ENCODE results near the gene IL7R. TPM values are rescaled to one million over a fixed set of nuclear protein-coding genes. Genes with fewer than 3 reads are reported as not detected.
A peak's percentile ranks its signal among the peaks of the same experiment; 100 is the strongest.
"Not testable (repeated sequence)": the region's sequence is repeated elsewhere in the genome, so short reads cannot be mapped to it uniquely, and the experiment has no call there.

The IL7R gene
- total RNA-seq, 2 donors from 2014 or later, result 3.0 to 12.0 TPM

DNA sequence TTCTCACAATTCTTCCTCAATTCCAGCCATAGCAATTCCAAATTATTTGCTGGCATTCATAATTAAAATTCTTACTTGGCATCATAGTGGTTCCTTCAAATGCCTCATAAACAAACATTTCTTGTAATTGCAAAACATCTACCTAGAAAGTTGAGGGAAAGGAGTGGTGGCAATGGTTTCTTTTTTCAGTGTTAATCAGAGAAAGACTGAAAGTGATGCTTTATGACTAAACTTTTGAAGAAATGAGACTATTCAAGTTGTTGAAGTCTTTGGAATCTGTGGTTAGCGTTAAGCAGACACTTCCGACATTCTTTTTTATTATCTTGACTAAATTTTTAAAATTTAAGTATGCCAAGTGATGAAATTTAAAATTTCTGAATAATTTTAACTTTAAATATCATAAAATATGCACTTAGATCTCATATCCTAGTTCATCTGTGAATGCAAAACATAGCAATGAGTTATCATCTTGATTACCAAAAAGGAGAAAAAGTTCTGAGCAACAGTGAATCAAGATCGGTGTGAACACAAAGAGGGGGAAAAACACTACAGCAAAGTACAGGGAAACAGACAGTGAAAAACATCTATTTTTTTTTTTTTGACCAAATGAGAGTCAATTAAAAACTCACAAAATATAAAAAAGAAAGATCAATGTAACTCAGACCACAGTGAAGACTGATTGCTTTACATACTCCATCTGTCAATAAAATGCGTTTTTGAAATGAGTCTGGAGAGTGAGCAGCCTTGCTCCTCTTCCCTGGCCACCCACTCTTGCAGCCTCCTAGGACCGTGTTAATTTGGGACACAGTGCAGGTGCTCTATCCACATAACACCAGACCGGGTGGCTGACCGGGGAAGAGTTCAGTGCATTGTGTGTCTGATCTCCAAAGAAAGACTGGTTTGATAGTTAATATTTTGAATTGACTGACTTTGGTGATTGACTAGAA is 20.6 kb upstream of the IL7R start:
- DNase-seq (no peak), ATAC-seq (no peak)
- intact Hi-C loops (cut with DNase I, micrococcal nuclease), result no loop called here

DNA sequence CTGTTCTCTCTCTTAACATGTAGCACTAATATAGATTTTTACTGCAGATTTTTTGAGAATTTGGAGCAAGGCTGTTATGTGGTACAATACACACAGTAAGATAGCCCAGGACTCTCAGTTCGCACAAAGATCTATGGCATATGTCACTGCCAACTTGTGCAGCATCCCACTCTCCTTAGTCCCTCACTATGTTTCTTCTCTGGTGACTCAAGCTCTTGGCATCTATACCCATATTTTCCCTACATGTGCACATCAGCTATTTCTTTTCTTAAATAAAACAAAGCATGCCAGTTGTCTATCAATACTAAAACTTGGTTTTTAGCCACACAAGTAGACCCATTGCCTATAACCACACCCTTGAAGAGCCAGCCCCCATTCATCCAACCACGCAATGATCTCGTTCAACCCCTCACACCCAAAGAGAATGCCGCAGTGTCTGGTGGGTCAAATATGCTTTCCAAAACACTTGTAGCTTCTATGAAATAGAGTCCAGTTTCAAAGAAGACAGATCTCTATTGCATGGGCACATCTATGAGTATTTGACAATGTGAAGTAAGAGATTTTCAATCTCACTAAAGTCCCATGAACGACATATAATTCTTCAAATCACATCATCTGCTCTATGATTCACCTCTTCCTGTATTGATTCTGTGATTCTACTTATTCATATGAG is 18.2 kb upstream of the IL7R start:
- ATAC-seq (no peak), DNase-seq (no peak)
- intact Hi-C loops (cut with DNase I, micrococcal nuclease), result no loop called here

- no peak for DNase-seq
- intact Hi-C loops (cut with DNase I, micrococcal nuclease), result no loop called here
- ATAC-seq, result no peak
These were observed 13.8 kb upstream of the IL7R start for GRCh38 chr5:35842856-35843255.

DNA sequence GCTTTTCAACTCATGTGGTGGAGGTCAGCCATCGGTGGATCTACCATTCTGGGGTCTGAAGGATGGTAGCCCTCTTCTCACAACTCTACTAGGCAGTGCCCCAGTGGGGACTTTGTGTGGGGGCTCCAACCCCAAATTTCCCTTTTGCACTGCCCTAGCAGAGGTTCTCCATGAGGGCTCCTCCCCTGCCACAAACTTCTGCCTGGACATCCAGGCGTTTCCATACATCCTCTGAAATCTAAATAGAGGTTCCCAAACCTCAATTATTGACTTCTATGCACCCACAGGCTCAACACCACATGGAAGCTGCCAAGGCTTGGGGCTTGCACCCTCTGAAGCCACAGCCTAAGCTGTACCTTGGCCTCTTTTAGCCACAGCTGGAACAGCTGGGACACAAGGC is 11.2 kb upstream of the IL7R start:
- ATAC-seq; intact Hi-C loops (cut with DNase I, micrococcal nuclease); DNase-seq: not testable (repeated sequence)

DNA sequence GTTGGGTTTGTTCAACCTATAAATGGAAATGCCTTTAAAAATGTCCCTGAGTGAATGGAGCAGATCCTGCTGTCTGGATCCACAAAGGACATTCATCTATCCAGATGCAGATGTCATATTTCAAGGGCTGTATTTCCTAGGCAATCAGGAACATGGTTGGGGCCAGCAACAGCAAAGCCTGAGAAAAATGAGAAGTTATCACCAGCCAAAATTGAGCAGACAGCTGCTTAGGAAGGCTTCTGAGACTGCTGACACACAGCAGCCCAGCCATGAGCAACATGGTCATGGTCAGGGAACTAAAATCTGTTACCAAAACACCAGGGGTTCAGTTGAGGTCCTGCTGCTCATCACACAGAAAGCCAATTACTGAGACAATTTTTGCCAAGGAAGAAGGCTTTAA is 9.2 kb upstream of the IL7R start:
- ATAC-seq (no peak), DNase-seq (no peak)
- intact Hi-C loops (cut with DNase I, micrococcal nuclease), result no loop called here

DNA sequence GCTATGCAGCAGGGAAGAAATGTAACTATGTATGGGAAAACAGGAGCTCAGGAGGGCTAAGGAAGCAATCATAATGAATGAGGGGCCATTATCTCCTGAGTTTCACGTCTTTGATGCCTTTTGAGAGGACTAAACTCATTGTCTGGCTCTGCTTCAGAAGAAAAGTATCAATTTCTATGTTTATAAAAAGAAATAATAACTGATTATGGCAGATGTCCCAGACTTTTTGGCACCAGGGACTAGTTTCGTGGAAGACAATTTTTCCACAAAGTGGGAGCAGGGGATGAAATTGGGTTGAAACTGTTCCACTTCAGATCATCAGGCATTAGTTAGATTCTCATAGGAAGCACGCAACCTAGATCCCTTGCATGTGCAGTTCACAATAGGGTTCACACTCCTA is 8.7 kb upstream of the IL7R start:
- no peak for ATAC-seq
- DNase-seq, result no peak

GRCh38 chr5:35849860-35850259 is 6.8 kb upstream of the IL7R start:
- no peak for ATAC-seq
- intact Hi-C loops (cut with DNase I, micrococcal nuclease), result no loop called here
- DNase-seq, result no peak

More for the DNA sequence above, 8.7 kb upstream of the IL7R start:
- intact Hi-C loops (cut with DNase I, micrococcal nuclease), result no loop called here

- DNase-seq, result no peak
- no peak for ATAC-seq
These were observed 5.6 kb upstream of the IL7R start for GRCh38 chr5:35850967-35851680.

DNA sequence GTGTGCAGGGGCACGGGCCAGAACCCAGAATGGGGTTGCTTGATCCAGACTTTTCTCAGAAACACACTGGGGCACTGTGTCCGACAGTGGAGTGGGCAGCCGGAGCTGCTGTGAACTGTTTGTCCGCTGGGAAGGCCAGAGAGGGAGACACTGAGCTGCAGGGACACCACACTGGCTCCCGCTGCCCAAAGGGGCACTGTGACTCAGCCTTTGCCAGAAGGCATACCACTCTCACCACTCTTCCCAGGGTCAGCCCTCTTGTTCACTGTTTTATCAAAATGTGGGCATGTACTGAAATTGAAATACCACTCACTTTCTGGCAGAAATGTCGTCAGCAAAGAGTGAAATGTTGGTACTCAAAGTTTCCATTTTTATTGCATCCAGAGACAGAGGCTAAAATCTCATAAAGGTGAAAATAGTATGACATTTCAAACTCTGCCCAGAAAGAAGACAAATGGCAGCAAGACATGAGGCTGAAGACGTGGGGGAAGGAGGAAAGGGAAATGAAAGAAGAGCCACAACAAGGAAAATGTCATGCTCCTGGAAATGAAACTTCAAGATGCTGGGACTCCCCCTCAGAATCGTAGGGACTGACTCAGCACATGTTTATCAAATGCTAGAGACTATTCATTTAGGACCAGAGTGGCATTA is 4.5 kb upstream of the IL7R start:
- ATAC-seq (no peak), DNase-seq (no peak)
- intact Hi-C loops (cut with DNase I, micrococcal nuclease), result no loop called here

More at GRCh38 chr5:35850967-35851680, 5.6 kb upstream of the IL7R start:
- intact Hi-C loops (cut with DNase I, micrococcal nuclease), result no loop called here

GRCh38 chr5:35852773-35853172 is 3.9 kb upstream of the IL7R start:
- intact Hi-C loops (cut with DNase I, micrococcal nuclease), result no loop called here
- DNase-seq (no peak), ATAC-seq (no peak)

- ATAC-seq, result no peak
- intact Hi-C loops (cut with DNase I, micrococcal nuclease), result no loop called here
- peak in 1 of 2 donors; percentile 17 for DNase-seq
These were observed 3.1 kb upstream of the IL7R start for GRCh38 chr5:35853631-35854030.

- ATAC-seq (no peak), DNase-seq (no peak)
- intact Hi-C loops (cut with DNase I, micrococcal nuclease), result no loop called here
These were observed 2.4 kb upstream of the IL7R start for GRCh38 chr5:35854248-35854647.

DNA sequence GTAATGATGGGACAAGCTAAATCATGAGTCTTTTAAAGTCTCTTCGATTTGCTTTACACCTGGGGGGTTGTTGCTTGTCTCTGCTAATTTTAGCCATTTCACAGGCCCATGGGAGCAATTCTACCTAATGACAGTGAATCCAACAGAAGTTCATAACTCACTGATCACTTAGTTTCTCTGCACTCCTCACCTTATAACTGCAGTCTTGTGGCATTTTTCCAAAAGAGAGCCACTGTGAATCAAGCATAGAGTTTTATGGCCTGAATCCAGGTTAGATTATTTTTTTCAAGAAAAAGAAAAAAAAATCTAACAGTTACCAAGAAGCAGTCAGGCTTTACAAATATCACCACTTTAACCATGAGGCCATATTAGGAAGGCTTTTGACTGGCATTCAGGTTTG is 1.5 kb upstream of the IL7R start:
- ATAC-seq, result no peak
- intact Hi-C loops (cut with DNase I, micrococcal nuclease), result no loop called here
- DNase-seq, result no peak

- intact Hi-C loops (cut with DNase I, micrococcal nuclease); ATAC-seq; DNase-seq: not testable (repeated sequence)
These were observed 416 bp upstream of the IL7R start for GRCh38 chr5:35856186-35856764.

DNA sequence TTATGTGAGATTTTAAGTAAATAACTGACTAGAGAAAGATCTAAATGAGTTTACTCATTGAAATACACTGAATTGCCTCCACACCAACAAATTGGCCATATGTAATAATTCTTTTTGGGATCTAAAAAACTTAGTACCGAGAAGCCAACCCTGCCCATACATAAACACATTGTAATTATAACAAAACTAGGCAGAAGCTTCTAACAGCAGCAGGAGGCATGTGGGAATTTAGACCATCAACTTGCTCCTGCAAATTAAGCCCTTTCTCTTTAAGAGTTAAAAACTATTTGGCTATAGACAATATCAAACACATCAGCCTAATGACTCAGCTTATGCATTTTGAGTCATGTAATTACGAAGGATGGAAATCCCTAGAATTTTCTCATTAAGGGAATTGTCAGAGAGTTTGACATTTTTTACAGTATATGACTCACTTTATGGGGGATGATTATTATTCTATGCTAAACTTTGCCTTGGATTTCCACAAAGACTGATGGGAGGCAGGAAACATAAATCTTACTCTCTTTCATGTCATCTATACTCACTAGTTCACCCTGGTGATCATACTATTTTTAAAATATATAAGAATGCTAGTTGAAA is 1.0 kb downstream of the IL7R start:
- DNase-seq (no peak), ATAC-seq (no peak)
- intact Hi-C loops (cut with DNase I, micrococcal nuclease), result no loop called here

GRCh38 chr5:35859101-35859661 is 2.5 kb downstream of the IL7R start:
- ATAC-seq (no peak), DNase-seq (no peak)
- intact Hi-C loops (cut with DNase I, micrococcal nuclease), result no loop called here

DNA sequence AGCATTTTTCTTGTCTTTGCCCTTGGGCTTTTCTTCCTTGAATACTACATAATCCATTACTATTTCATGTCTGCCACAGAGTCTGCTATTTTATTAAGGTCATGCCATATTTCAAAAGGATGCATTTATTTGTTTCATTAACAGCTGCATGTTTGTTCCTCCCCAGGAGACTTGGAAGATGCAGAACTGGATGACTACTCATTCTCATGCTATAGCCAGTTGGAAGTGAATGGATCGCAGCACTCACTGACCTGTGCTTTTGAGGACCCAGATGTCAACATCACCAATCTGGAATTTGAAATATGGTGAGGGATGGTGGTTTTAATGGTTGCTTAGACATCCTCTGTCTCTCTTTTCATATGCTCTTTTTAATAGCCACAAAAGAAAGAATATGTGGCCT is 4.0 kb downstream of the IL7R start:
- DNase-seq, result no peak
- no peak for ATAC-seq
- intact Hi-C loops (cut with DNase I, micrococcal nuclease), result no loop called here

- ATAC-seq (no peak), DNase-seq (no peak)
- intact Hi-C loops (cut with DNase I, micrococcal nuclease), result no loop called here
These were observed 5.0 kb downstream of the IL7R start for GRCh38 chr5:35861718-35862117.
